Kidney (tissue), 14 donors: ENCODE measurements around the gene BMP7. TPM values are rescaled to one million over a fixed set of nuclear protein-coding genes. Genes with fewer than 3 reads are reported as not detected.
A peak's percentile ranks its signal among the peaks of the same experiment; 100 is the strongest.

Experiments used
- DNase-seq, 5 donors: peaks; one replicate each; pipeline ENCODE4 v3.0.0-alpha.2; 2013 to 2020
- FAIRE-seq: peaks from 2 replicates; lab custom pipeline; 2012; peaks lifted over from hg19 to GRCh38; lab: Jason Lieb, UNC
- H3K27ac ChIP-seq, 2 donors: one replicate each; pipeline ENCODE4 v1.7.0; 2013; ENCODE audit warnings: low read depth in 2 of 2, low read length in 2 of 2, inconsistent platforms in 1 of 2
- H3K27me3 ChIP-seq: one replicate; pipeline ENCODE4 v1.7.1; 2013; ENCODE audit warnings: low read length, inconsistent platforms; ENCODE audit not compliant: control insufficient read depth, insufficient read depth
- H3K36me3 ChIP-seq, 3 donors: one replicate each; pipeline versions ENCODE4 v1.7.0 to v1.7.1; 2013; ENCODE audit warnings: low read length in 3 of 3, control low read depth in 1 of 3, inconsistent platforms in 1 of 3; ENCODE audit not compliant: insufficient read depth in 3 of 3, control insufficient read depth in 2 of 3
- H3K4me1 ChIP-seq, 3 donors: one replicate each; pipeline versions ENCODE4 v1.7.0 to v1.7.1; 2013; ENCODE audit warnings: low read length in 3 of 3, inconsistent platforms in 1 of 3, low read depth in 1 of 3; ENCODE audit not compliant: control insufficient read depth in 2 of 3, insufficient read depth in 2 of 3
- H3K4me3 ChIP-seq, 3 donors: one replicate each; pipeline versions ENCODE4 v1.7.0 to v1.8.1; 2013; ENCODE audit warnings: low read length in 3 of 3, control low read depth in 1 of 3, inconsistent platforms in 1 of 3
- H3K9ac ChIP-seq, 3 donors: one replicate each; pipeline versions ENCODE4 v1.7.0 to v1.7.1; 2013; ENCODE audit warnings: low read length in 3 of 3, control low read depth in 1 of 3, inconsistent platforms in 1 of 3
- H3K9me3 ChIP-seq, 3 donors: one replicate each; pipeline versions ENCODE4 v1.7.0 to v1.7.1; 2013; ENCODE audit warnings: low read length in 3 of 3, control low read depth in 1 of 3, inconsistent platforms in 1 of 3; ENCODE audit not compliant: control insufficient read depth in 2 of 3, insufficient read depth in 1 of 3
- intact Hi-C: fragments of 100-400 bp; cut with DNase I; formaldehyde crosslinking; loops from one replicate; pipeline ENCODE4 v1.11.1; 2022
- polyA plus RNA-seq: library from polyadenylated mRNA; stranded (reverse); fragments of 350-450 nt; fragmentation: Illumina TruSeq; extraction: RNeasy Lipid Tissue Mini Kit (QIAGEN cat#74804); gene quantifications from one replicate; pipeline ENCODE4 v1.2.3, GENCODE V29; 2014; ENCODE audit warnings: low read depth, low replicate concordance; ENCODE audit not compliant: insufficient read depth
- total RNA-seq: library from RNA; stranded (reverse); fragmentation: NEBNext Ultra II Directional; extraction: Animal tissue kit (Norgen Biotek cat#: 25700); gene quantifications from one replicate; pipeline ENCODE4 v1.2.1, GENCODE V29; 2021
- TF ChIP-seq, protein P1 (sequence below): IDR thresholded peaks from 3 replicates; pipeline ENCODE4 v1.5.1; 2012; ENCODE audit warnings: mild to moderate bottlenecking, moderate library complexity, borderline replicate concordance; ENCODE audit not compliant: insufficient read depth; ENCODE audit errors: extremely low read depth
- donor health status: control.
- donor health status: control.
- donor health status: control.
- donor health status: control.
- donor health status: control.
- donor health status: DM: yes; HTN: yes; CAD: no.
- donor health status: Normal renal cell carcinoma (clear cell type).

The BMP7 gene
- total and polyA plus RNA-seq, 2 donors from 2014 or later = 1.6 to 11.3 TPM

DNA sequence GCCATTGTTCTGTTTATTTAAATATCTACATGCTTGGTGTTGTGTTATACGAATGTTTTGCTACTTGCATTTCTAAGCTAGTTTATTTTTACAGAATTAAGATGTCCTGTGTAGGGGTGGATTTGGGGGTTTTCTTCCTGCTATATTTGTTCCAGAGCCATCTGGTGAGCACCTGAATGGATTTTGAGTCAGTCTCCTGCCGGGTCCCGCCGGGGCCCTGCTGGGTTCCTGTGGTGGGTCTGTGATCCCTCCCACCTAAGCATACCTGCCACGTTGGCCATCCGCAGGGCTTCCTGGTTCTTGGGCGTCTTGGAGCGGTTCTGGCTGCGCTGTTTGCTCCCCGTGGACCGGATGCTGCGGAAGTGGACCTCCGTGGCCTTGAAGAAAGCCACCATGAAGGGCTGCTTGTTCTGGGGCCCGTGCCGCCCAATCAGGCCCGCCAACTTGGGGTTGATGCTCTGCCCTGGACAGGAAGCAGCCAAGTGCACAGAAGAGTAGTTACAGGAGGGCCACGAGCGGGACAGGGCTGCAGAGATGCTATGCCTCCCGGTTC is 82.9 kb downstream of the BMP7 start:
- DNase-seq (no peak), FAIRE-seq (no peak)
- H3K36me3 ChIP-seq = no peaks in the 10 kb centered on the region
- TF ChIP-seq, protein P1, sequence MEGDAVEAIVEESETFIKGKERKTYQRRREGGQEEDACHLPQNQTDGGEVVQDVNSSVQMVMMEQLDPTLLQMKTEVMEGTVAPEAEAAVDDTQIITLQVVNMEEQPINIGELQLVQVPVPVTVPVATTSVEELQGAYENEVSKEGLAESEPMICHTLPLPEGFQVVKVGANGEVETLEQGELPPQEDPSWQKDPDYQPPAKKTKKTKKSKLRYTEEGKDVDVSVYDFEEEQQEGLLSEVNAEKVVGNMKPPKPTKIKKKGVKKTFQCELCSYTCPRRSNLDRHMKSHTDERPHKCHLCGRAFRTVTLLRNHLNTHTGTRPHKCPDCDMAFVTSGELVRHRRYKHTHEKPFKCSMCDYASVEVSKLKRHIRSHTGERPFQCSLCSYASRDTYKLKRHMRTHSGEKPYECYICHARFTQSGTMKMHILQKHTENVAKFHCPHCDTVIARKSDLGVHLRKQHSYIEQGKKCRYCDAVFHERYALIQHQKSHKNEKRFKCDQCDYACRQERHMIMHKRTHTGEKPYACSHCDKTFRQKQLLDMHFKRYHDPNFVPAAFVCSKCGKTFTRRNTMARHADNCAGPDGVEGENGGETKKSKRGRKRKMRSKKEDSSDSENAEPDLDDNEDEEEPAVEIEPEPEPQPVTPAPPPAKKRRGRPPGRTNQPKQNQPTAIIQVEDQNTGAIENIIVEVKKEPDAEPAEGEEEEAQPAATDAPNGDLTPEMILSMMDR = no peak
- no peak overlapping the region for H3K27ac ChIP-seq
- H3K4me1 ChIP-seq = no peaks in the 10 kb centered on the region
- no peaks in the 10 kb centered on the region for H3K9me3 ChIP-seq
- no peaks in the 10 kb centered on the region for H3K27me3 ChIP-seq
- H3K9ac ChIP-seq = no peak overlapping the region
- intact Hi-C loops = no loop called here
- no peak overlapping the region for H3K4me3 ChIP-seq

DNA sequence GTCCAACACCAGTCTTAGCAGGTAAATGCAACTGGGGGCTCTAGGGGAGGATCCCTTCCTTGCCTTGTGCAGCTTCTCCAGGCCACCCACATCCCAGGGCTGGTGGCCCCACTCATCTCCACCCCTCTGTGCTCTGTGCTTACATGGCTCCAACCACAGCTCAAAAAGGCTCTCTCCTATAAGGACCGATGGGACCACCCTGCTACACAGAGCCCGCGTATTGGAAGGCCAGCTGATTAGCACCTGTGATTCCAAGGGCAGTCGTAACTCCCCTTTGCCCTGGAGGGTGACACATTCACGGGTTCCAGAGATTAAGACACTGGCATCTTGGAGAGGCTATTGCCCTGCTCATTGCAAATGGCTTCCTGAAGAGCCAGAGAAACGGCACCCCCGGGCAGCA is 84.8 kb downstream of the BMP7 start:
- no peaks in the 10 kb centered on the region for H3K36me3 ChIP-seq
- intact Hi-C loops = no loop called here
- H3K9ac ChIP-seq = no peak overlapping the region
- H3K27ac ChIP-seq = no peak overlapping the region
- TF ChIP-seq, protein P1 = no peak
- no peak overlapping the region for H3K4me3 ChIP-seq
- H3K27me3 ChIP-seq = no peaks in the 10 kb centered on the region
- H3K9me3 ChIP-seq = no peaks in the 10 kb centered on the region
- FAIRE-seq (no peak), DNase-seq (no peak)
- no peaks in the 10 kb centered on the region for H3K4me1 ChIP-seq

DNA sequence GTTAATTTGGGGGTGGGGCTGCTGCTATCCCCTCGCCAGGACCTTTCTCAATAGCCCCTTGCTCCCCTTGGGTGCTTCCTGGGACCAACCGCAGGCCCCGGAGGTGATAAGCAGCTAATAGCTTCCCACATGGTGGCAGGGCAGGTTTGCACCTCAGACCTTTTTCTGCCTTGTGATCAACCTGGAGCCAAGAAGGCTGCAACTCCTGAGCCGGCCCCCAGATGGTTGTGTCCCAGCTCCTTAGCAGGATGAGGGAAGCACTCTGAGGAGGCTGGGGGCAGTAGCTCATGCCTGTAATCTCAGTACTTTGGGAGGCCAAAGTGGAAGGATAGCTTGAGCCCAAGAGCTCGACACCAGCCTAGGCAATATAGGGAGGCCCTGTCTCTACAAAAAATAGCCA is 85.5 kb downstream of the BMP7 start:
- Histone ChIP-seq H3K4me1 (no peaks in the 10 kb centered on the region), H3K36me3 (no peaks in the 10 kb centered on the region), H3K4me3 (no peak overlapping the region), H3K27ac (no peak overlapping the region), H3K9me3 (no peaks in the 10 kb centered on the region), H3K9ac (no peak overlapping the region), H3K27me3 (no peaks in the 10 kb centered on the region)
- TF ChIP-seq, protein P1 = no peak
- FAIRE-seq = no peak
- intact Hi-C loops = no loop called here
- DNase-seq = peak in 1 of 5 donors; percentile 26

DNA sequence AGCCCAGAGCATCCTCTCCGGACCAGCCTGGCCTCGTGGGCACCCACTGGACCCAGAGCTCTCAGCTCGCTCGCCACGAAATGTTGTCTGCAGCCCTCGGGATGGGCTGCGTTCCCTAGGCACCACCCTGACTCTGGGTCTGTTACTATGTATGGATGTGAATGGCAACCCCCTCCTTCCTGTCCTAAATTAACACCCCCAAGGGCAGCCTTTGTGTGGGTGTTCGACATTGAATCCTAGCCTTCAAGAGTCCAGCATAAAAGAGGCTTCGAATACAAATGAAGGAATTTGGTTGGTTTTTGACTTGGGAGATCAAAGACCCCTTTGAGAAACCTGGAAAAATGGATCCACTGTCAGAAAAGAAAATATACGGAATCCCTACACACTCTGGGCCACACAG is 86.1 kb downstream of the BMP7 start:
- H3K9ac ChIP-seq = no peak overlapping the region
- no peak overlapping the region for H3K27ac ChIP-seq
- no peaks in the 10 kb centered on the region for H3K27me3 ChIP-seq
- FAIRE-seq (no peak), DNase-seq (no peak)
- intact Hi-C loops = no loop called here
- no peaks in the 10 kb centered on the region for H3K4me1 ChIP-seq
- H3K9me3 ChIP-seq = no peaks in the 10 kb centered on the region
- TF ChIP-seq, protein P1 = no peak
- H3K36me3 ChIP-seq = no peaks in the 10 kb centered on the region
- H3K4me3 ChIP-seq = no peak overlapping the region
